GM23248 (cell line): ENCODE results near the gene KCNJ1. TPM values are rescaled to one million over a fixed set of nuclear protein-coding genes. Genes with fewer than 3 reads are reported as not detected.

Experiments
- DNase-seq: peaks from one replicate; pipeline ENCODE4 v3.0.0-alpha.2; 2015
- H2AFZ ChIP-seq: fragments of 200-600 bp; sonication (generic); 2 replicates; pipeline ENCODE4 v1.6.1; 2016; ENCODE audit warnings: antibody characterized with exemption
- H3F3A ChIP-seq: fragments of 200-600 bp; sonication (generic); 2 replicates; pipeline ENCODE4 v1.6.1; 2016; ENCODE audit warnings: mild to moderate bottlenecking, antibody characterized with exemption, mixed run types; ENCODE audit not compliant: insufficient read depth
- H3K27ac ChIP-seq: fragments of 200-600 bp; sonication (generic); 2 replicates; pipeline ENCODE4 v1.5.1; 2016; ENCODE audit warnings: mild to moderate bottlenecking
- H3K27me3 ChIP-seq: fragments of 200-600 bp; sonication (generic); replicated peaks from 2 replicates; pipeline ENCODE4 v1.6.1; 2016; ENCODE audit warnings: mild to moderate bottlenecking; ENCODE audit not compliant: insufficient read depth
- H3K36me3 ChIP-seq: fragments of 200-600 bp; sonication (generic); 2 replicates; pipeline ENCODE4 v1.6.1; 2016; ENCODE audit warnings: low read depth, mild to moderate bottlenecking
- H3K4me1 ChIP-seq: fragments of 200-600 bp; sonication (generic); 2 replicates; pipeline ENCODE4 v1.6.1; 2016; ENCODE audit warnings: mild to moderate bottlenecking; ENCODE audit not compliant: insufficient read depth
- H3K4me2 ChIP-seq: fragments of 200-600 bp; sonication (generic); one replicate; pipeline ENCODE4 v1.6.1; 2016; ENCODE audit warnings: mild to moderate bottlenecking; ENCODE audit not compliant: unreplicated experiment
- H3K4me3 ChIP-seq: fragments of 200-600 bp; sonication (generic); 2 replicates; pipeline ENCODE4 v1.5.1; 2016; ENCODE audit warnings: mild to moderate bottlenecking
- H3K79me2 ChIP-seq: fragments of 200-600 bp; sonication (generic); 2 replicates; pipeline ENCODE4 v1.6.1; 2016; ENCODE audit warnings: mild to moderate bottlenecking; ENCODE audit not compliant: insufficient read depth
- H3K9ac ChIP-seq: fragments of 200-600 bp; sonication (generic); 2 replicates; pipeline ENCODE4 v1.6.1; 2016; ENCODE audit warnings: mild to moderate bottlenecking
- H3K9me2 ChIP-seq: fragments of 200-600 bp; sonication (generic); 2 replicates; pipeline ENCODE4 v1.6.1; 2016; ENCODE audit warnings: mixed run types, mild to moderate bottlenecking, moderate library complexity; ENCODE audit not compliant: insufficient read depth
- H3K9me3 ChIP-seq: fragments of 200-600 bp; sonication (generic); one replicate; pipeline ENCODE4 v1.6.1; 2017; ENCODE audit warnings: low read depth
- H4K20me1 ChIP-seq: fragments of 200-600 bp; sonication (generic); 2 replicates; pipeline ENCODE4 v1.6.0; 2016; ENCODE audit not compliant: insufficient read depth
- EZH2 ChIP-seq: fragments of 200-600 bp; sonication (generic); IDR thresholded peaks from 2 replicates; pipeline ENCODE4 v1.6.1; 2018; ENCODE audit warnings: antibody characterized with exemption, mild to moderate bottlenecking; ENCODE audit not compliant: insufficient read depth, poor library complexity, severe bottlenecking
- EZH2phosphoT487 ChIP-seq: fragments of 200-600 bp; sonication (generic); IDR thresholded peaks from 2 replicates; pipeline ENCODE4 v1.6.1; 2018; ENCODE audit warnings: antibody characterized with exemption, moderate library complexity, mild to moderate bottlenecking, low read depth; ENCODE audit not compliant: insufficient read depth
- WGBS, 2 experiments: methylation state at CpG; one replicate each; pipeline ENCODE4 v1.1.6; 2015 to 2017; ENCODE audit warnings: low lambda C conversion rate in 2 of 2, low coverage in 1 of 2; ENCODE audit errors: missing lambda C conversion rate in 2 of 2; 5-methylcytosine and 5-hydroxymethylcytosine counted together
- in situ Hi-C: fragments of 300-500 bp; cut with MboI; formaldehyde crosslinking; loops from 2 replicates; pipeline ENCODE4 v1.15.0; 2020
- polyA plus RNA-seq: library from polyadenylated mRNA; unstranded; fragments of >200 nt; fragmentation: Nextera tagmentation; extraction: Ambion mirVana; gene quantifications from 2 replicates; pipeline ENCODE4 v1.2.1, GENCODE V29; 2016
- total RNA-seq: library from RNA; depleted of rRNA; stranded (reverse); fragments of >200 nt; shearing (Covaris generic); gene quantifications from 2 replicates; pipeline ENCODE4 v1.2.3, GENCODE V29; 2014

KCNJ1 gene
- total and polyA plus RNA-seq, 2 experiments from 2014 or later, result not detected

DNA sequence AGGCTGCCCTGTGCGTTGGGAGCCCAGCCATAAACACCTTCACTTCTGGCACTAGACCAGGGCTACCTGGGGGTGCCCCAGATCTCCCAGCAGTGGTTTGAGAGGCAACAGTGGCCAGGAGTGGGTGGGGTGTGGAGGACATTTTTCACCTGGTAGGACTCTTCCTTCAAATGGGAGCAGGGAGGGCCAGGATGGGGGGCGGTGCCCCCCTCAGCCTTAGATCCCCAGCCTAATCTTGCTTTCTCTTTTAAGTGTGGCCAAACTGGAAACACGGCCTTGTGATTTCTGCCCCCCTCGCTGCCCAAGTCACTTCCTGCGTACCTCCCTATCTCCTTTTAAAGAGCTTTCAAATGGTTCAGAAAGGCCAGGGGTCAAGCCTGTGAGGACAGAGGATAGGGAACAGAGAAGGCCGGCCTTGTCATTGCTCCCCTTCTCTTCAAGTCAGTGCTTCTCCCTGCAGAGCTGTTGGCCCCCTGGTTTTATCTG is 24.9 kb upstream of the KCNJ1 start:
- no peak for DNase-seq
- no peak overlapping the region for H3K4me2 ChIP-seq
- H3K9me3 ChIP-seq, result no peaks in the 10 kb centered on the region
- H2AFZ ChIP-seq, result no peak overlapping the region
- no peak overlapping the region for H3K9ac ChIP-seq
- 76 to 86% methylated on average over 6 of the region's 6 CpGs for WGBS, 2 experiments
- no peak overlapping the region for H3K4me3 ChIP-seq
- H3K79me2 ChIP-seq, result no peaks in the 10 kb centered on the region
- no peaks in the 10 kb centered on the region for H4K20me1 ChIP-seq
- no peak for TF ChIP-seq EZH2phosphoT487
- TF ChIP-seq EZH2, result no peak
- H3K27ac ChIP-seq, result no peak overlapping the region
- H3K36me3 ChIP-seq, result no peaks in the 10 kb centered on the region
- 0 out of 2 replicates have a peak, but pooled peaks cover 6% of the 10 kb centered on the region for H3F3A ChIP-seq
- no peaks in the 10 kb centered on the region; the same call in 1 of the 2 replicates for H3K27me3 ChIP-seq
- H3K9me2 ChIP-seq, result no peaks in the 10 kb centered on the region
- H3K4me1 ChIP-seq, result no peaks in the 10 kb centered on the region
- in situ Hi-C loops, result no loop called here

DNA sequence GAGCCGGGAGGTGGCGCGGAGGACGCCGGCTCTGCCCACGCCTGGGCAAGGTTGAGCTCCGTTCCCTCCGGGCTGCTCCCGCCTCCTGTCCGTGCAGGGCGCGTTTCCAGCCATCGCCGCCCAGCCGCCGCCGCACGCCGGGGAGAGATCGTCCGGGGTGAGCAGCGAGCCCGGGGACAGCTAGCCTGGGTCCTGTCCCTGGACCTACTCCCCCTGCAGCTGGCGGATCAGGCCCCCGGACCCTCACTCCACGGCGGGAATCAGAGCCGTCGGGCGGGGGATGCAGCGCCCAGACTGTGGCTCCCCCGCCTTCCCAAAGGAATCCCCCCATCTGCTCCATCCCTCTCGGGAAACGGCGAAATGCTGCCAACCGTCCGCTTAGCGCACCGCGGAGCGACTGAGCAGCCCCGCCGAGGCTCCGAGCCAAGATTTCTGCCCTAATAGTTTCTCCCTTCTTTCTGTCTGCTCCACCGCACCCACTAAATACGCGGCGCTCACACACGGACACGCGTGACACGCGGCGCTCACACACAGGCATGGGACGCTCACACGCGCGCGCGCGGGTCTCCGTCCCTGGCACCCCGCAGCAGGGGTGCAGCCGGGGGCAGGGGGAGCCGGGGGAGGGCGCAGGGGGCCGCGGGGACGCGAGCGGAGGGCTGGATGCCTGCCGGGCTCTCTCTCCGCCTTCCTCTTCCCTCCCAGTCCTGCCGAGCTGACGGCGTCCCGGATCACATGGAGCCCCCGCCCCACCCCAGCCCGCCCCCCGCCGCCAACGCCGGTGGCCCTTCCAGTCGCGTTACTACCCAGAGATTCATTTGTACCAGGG is 23.7 kb upstream of the KCNJ1 start, which contains the start of gene KCNJ5:
Gene KCNJ5 (plus strand): TSS at position 814 of the 826 bp plus-strand sequence. CDS start 19,918 bp downstream, outside the sequence.
- Histone ChIP-seq H3K4me3 (peak within 1 kb of the TSS; percentile 62), H3F3A (no peaks in the 10 kb centered on the region), H3K36me3 (no peaks in the 10 kb centered on the region), H3K4me1 (no peaks in the 10 kb centered on the region), H3K4me2 (peak within 1 kb of the TSS; percentile 79), H3K27ac (no peak within 1 kb of the TSS), H2AFZ (peak within 1 kb of the TSS; percentile 62; the same call in 1 of the 2 replicates), H3K9me2 (no peaks in the 10 kb centered on the region), H3K27me3 (peaks cover 6% of the 10 kb centered on the region; the same call in 1 of the 2 replicates), H3K79me2 (no peaks in the 10 kb centered on the region), H3K9me3 (no peaks in the 10 kb centered on the region), H4K20me1 (no peaks in the 10 kb centered on the region), H3K9ac (no peak within 1 kb of the TSS; the same call in 1 of the 2 replicates)
- in situ Hi-C loops, result no loop called here
- DNase-seq, result peak; percentile 70
- WGBS, 2 experiments, result 2% methylated on average over 63 to 85 of the region's 85 CpGs
- TF ChIP-seq EZH2, result no peak
- no peak for TF ChIP-seq EZH2phosphoT487

DNA sequence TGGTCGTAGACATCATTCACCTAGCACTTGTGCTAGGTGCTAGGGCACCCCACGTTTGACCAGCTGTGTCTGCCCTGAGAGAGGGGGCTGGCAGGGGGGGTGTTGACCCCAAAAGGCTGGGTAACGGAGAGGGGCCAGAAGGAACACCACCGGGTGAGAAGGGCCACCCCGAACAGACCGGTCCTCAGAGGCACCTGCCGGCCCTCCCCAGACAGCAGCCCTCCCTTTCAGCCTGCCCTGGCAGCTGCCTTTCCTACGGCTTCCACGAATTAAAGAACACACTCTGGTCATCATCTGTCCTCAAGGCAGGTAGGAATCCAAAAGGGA is 23.1 kb upstream of the KCNJ1 start:
- H2AFZ ChIP-seq, result no peak overlapping the region
- no peak overlapping the region for H3K9ac ChIP-seq

DNA sequence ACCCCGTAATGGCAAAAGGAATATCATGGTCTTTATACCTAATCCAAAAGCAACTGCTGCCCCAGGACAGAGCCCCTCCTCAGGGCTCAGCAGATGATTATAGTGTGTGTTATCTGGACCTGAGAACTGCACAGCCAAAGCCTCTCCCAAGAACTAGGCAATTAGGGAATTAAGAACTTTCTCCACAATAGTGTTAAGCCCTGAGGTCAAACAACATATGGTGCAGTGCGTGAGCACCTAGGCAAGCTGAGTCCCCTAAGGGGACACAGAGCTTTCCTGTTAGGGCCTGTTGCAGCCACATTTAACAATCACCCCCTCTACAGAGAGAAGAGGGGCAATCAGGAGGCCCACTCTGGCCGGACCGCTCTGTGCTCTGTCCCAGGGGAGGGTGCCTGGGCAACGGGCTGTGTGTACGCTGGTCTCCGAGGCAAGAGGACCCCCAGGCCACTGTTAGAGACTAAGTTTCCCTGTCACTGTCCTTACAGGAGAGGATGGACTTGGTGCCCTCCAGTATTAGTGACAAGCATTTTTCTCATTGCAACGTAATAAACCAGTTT is 22.6 kb upstream of the KCNJ1 start:
- H3K9me3 ChIP-seq, result no peaks in the 10 kb centered on the region
- H4K20me1 ChIP-seq, result no peaks in the 10 kb centered on the region
- no peak overlapping the region for H2AFZ ChIP-seq
- 82 to 85% methylated on average over 8 of the region's 8 CpGs for WGBS, 2 experiments
- H3K36me3 ChIP-seq, result no peaks in the 10 kb centered on the region
- H3K9ac ChIP-seq, result no peak overlapping the region
- no peaks in the 10 kb centered on the region for H3K4me1 ChIP-seq
- H3F3A ChIP-seq, result no peaks in the 10 kb centered on the region
- no peak for TF ChIP-seq EZH2phosphoT487
- no peak for TF ChIP-seq EZH2
- no peak overlapping the region for H3K4me3 ChIP-seq
- H3K9me2 ChIP-seq, result no peaks in the 10 kb centered on the region
- no peak for DNase-seq
- H3K4me2 ChIP-seq, result no peak overlapping the region
- peaks cover 7% of the 10 kb centered on the region; the same call in 1 of the 2 replicates for H3K27me3 ChIP-seq
- in situ Hi-C loops, result no loop called here
- no peaks in the 10 kb centered on the region for H3K79me2 ChIP-seq
- no peak overlapping the region for H3K27ac ChIP-seq

More for the DNA sequence above, 23.1 kb upstream of the KCNJ1 start:
- Histone ChIP-seq H3K27me3 (peaks cover 7% of the 10 kb centered on the region; the same call in 1 of the 2 replicates), H3K9me3 (no peaks in the 10 kb centered on the region), H3K27ac (no peak overlapping the region), H3K4me3 (peak overlapping the region; percentile 62), H3F3A (no peaks in the 10 kb centered on the region), H3K79me2 (no peaks in the 10 kb centered on the region), H4K20me1 (no peaks in the 10 kb centered on the region), H3K9me2 (no peaks in the 10 kb centered on the region), H3K4me2 (peak overlapping the region; percentile 79), H3K4me1 (no peaks in the 10 kb centered on the region), H3K36me3 (no peaks in the 10 kb centered on the region)
- in situ Hi-C loops, result no loop called here
- no peak for DNase-seq
- 58% methylated on average over 8 to 9 of the region's 9 CpGs for WGBS, 2 experiments
- TF ChIP-seq EZH2phosphoT487, result no peak
- no peak for TF ChIP-seq EZH2
